HCT116 (cell line): Measurements from ENCODE around the gene PRDM1. TPM values are rescaled to one million over a fixed set of nuclear protein-coding genes. Genes with fewer than 3 reads are reported as not detected.

Experiments used
- ATAC-seq: fragments of 200-7000 bp; cut with Tn5 transposase; 2 replicates; pipeline ENCODE4 v1.9.1; 2020; ENCODE audit warnings: mild to moderate bottlenecking, moderate library complexity
- BruUV-seq: library from RNA; stranded (reverse); fragments of 400-500 nt; replicated peaks from 2 replicates; lab custom pipeline; 2021; lab: Mats Ljungman, UMichigan
- CTCF ChIA-PET: fragments of 300-600 bp; sonication (Branson Sonifier 250); formaldehyde crosslinking; loops from one replicate; lab custom pipeline; 2021; ENCODE audit warnings: antibody characterized with exemption; lab: Charles Lee
- POLR2A ChIA-PET: fragments of 300-600, 350-600 bp; sonication (Branson Sonifier 250); formaldehyde crosslinking; loops from one replicate; lab custom pipeline; 2021; ENCODE audit warnings: antibody characterized with exemption; lab: Charles Lee
- RAD21 ChIA-PET, 2 experiments: fragments of 300-600 bp; sonication (Branson Sonifier 250); formaldehyde crosslinking; loops; one replicate each; lab custom pipeline; 2023; ENCODE audit warnings: low total read pairs in 2 of 2; ENCODE audit not compliant: uncharacterized antibody in 2 of 2, unreplicated experiment in 2 of 2, low non-redundant PET in 1 of 2; lab: Charles Lee
- DNase-seq: peaks from one replicate; pipeline ENCODE4 v3.0.0-alpha.2; 2010; ENCODE audit warnings: low read depth, low spot score
- H2AFZ ChIP-seq: fragments of 200-600 bp; shearing (Covaris generic), sonication (generic); 2 replicates; pipeline ENCODE4 v1.6.1; 2017; ENCODE audit warnings: low read depth, mixed run types, mixed read lengths, antibody characterized with exemption, low read length; ENCODE audit not compliant: poor library complexity, severe bottlenecking
- H3K27ac ChIP-seq: 2 replicates; pipeline ENCODE4 v1.5.1; 2012; ENCODE audit warnings: low read depth, low read length
- H3K27me3 ChIP-seq: fragments of 200-600 bp; sonication (generic); 2 replicates; pipeline ENCODE4 v1.6.1; 2016; ENCODE audit warnings: mixed run types, low read length, mixed read lengths; ENCODE audit not compliant: insufficient read depth
- H3K36me3 ChIP-seq, 2 experiments: fragments of 200-500 bp in 1 of 2; fragments of 200-600 bp in 1 of 2; sonication (Bioruptor generic) in 1 of 2; sonication (generic) in 1 of 2; 2 replicates each; pipeline versions ENCODE4 v1.5.1 to v1.6.1; 2014 to 2016; ENCODE audit warnings: low read length in 2 of 2, inconsistent platforms in 1 of 2, mixed read lengths in 1 of 2, mixed run types in 1 of 2; ENCODE audit not compliant: insufficient read depth in 2 of 2, control insufficient read depth in 1 of 2
- H3K4me1 ChIP-seq, 2 experiments: fragments of 200-600 bp in 1 of 2; sonication (generic) in 1 of 2; 2 replicates each; pipeline versions ENCODE4 v1.5.1 to v1.6.1; 2012 to 2017; ENCODE audit warnings: low read length in 2 of 2, inconsistent platforms in 1 of 2, mild to moderate bottlenecking in 1 of 2, mixed read lengths in 1 of 2, mixed run types in 1 of 2, moderate library complexity in 1 of 2; ENCODE audit not compliant: insufficient read depth in 2 of 2, control insufficient read depth in 1 of 2
- H3K4me2 ChIP-seq: fragments of 200-600 bp; sonication (generic); 2 replicates; pipeline ENCODE4 v1.6.1; 2017; ENCODE audit warnings: mixed run types, low read length, mixed read lengths
- H3K4me3 ChIP-seq, 2 experiments: fragments of 200-600 bp in 1 of 2; sonication (generic) in 1 of 2; replicated peaks in 1 of 2; 2 replicates each; pipeline ENCODE4 v1.5.1; 2011 to 2016; ENCODE audit warnings: low read length in 2 of 2, control low read depth in 1 of 2, low read depth in 1 of 2, mild to moderate bottlenecking in 1 of 2, mixed read lengths in 1 of 2, mixed run types in 1 of 2
- H3K79me2 ChIP-seq: fragments of 200-600 bp; sonication (generic); 2 replicates; pipeline ENCODE4 v1.6.1; 2017; ENCODE audit warnings: mild to moderate bottlenecking, mixed run types, low read length, moderate library complexity, mixed read lengths; ENCODE audit not compliant: insufficient read depth
- H3K9ac ChIP-seq: fragments of 200-600 bp; sonication (generic); 2 replicates; pipeline ENCODE4 v1.6.1; 2016; ENCODE audit warnings: low read length, mixed read lengths
- H3K9me2 ChIP-seq: fragments of 200-600 bp; sonication (generic), shearing (Covaris generic); 2 replicates; pipeline ENCODE4 v1.6.1; 2017; ENCODE audit warnings: mixed run types, mild to moderate bottlenecking, moderate library complexity; ENCODE audit not compliant: insufficient read depth
- H3K9me3 ChIP-seq, 2 experiments: fragments of 200-500 bp in 1 of 2; fragments of 200-600 bp in 1 of 2; sonication (Bioruptor generic) in 1 of 2; sonication (generic) in 1 of 2; 2 replicates each; pipeline ENCODE4 v1.6.1; 2014 to 2017; ENCODE audit warnings: low read length in 2 of 2, mixed read lengths in 2 of 2, inconsistent platforms in 1 of 2, low read depth in 1 of 2, mild to moderate bottlenecking in 1 of 2, mixed run types in 1 of 2, moderate library complexity in 1 of 2; ENCODE audit not compliant: control insufficient read depth in 1 of 2, insufficient read depth in 1 of 2
- H4K20me1 ChIP-seq: fragments of 200-600 bp; sonication (generic), shearing (Covaris generic); 2 replicates; pipeline ENCODE4 v1.6.1; 2017; ENCODE audit warnings: mixed run types, mild to moderate bottlenecking, moderate library complexity; ENCODE audit not compliant: insufficient read depth
- ATF3 ChIP-seq: IDR thresholded peaks from 2 replicates; pipeline ENCODE4 v1.6.1; 2012
- CBX3 ChIP-seq: IDR thresholded peaks from 2 replicates; pipeline ENCODE4 v1.6.1; 2012; ENCODE audit warnings: low read depth
- CEBPB ChIP-seq: IDR thresholded peaks from 2 replicates; pipeline ENCODE4 v1.6.1; 2012; ENCODE audit warnings: low read depth
- CTCF ChIP-seq, 3 experiments: fragments of 200-600 bp in 1 of 3; sonication (generic) in 1 of 3; IDR thresholded peaks in 2 of 3; conservative IDR thresholded peaks in 1 of 3; 2 replicates each; pipeline ENCODE4 v1.5.1; 2012 to 2017; ENCODE audit warnings: low read depth in 2 of 3, low read length in 2 of 3, antibody characterized with exemption in 1 of 3, borderline replicate concordance in 1 of 3, control low read depth in 1 of 3, mild to moderate bottlenecking in 1 of 3, mixed read lengths in 1 of 3, mixed run types in 1 of 3, moderate library complexity in 1 of 3; ENCODE audit not compliant: insufficient read depth in 1 of 3
- EZH2phosphoT487 ChIP-seq: fragments of 200-600 bp; IDR thresholded peaks from 2 replicates; pipeline ENCODE4 v1.6.1; 2018; ENCODE audit warnings: antibody characterized with exemption, borderline replicate concordance
- FOSL1 ChIP-seq: IDR thresholded peaks from 2 replicates; pipeline ENCODE4 v1.6.1; 2012; ENCODE audit warnings: low read depth
- JUND ChIP-seq: IDR thresholded peaks from 2 replicates; pipeline ENCODE4 v1.6.1; 2012
- POLR2AphosphoS5 ChIP-seq: IDR thresholded peaks from 2 replicates; pipeline ENCODE4 v1.6.1; 2011; ENCODE audit warnings: mild to moderate bottlenecking, low read depth, low read length, moderate library complexity
- RAD21 ChIP-seq: IDR thresholded peaks from 2 replicates; pipeline ENCODE4 v1.6.1; 2012; ENCODE audit warnings: low read depth, mild to moderate bottlenecking
- TCF7L2 ChIP-seq: IDR thresholded peaks from 2 replicates; pipeline ENCODE4 v1.7.0; 2011; ENCODE audit warnings: borderline replicate concordance, inconsistent platforms; ENCODE audit not compliant: insufficient read depth, insufficient read length; ENCODE audit errors: extremely low read depth
- YY1 ChIP-seq: IDR thresholded peaks from 2 replicates; pipeline ENCODE4 v1.6.1; 2011; ENCODE audit warnings: low read length, low read depth, moderate library complexity, mild to moderate bottlenecking; ENCODE audit not compliant: insufficient replicate concordance; ENCODE audit errors: extremely low read depth
- ZNF274 ChIP-seq: fragments of 200-500 bp; sonication (Bioruptor generic); IDR thresholded peaks from 2 replicates; pipeline ENCODE4 v1.6.1; 2014; ENCODE audit warnings: mild to moderate bottlenecking, low read depth, low read length, inconsistent platforms
- intact Hi-C: fragments of 100-400 bp; cut with micrococcal nuclease; formaldehyde crosslinking; loops from 2 replicates; pipeline ENCODE4 v1.10.0; 2022
- total RNA-seq: library from RNA; stranded (reverse); gene quantifications from one replicate; pipeline ENCODE4 v1.2.1, GENCODE V29; 2021; ENCODE audit not compliant: unreplicated experiment
- TF ChIP-seq, protein P1 (sequence below): IDR thresholded peaks from 2 replicates; pipeline ENCODE4 v1.6.1; 2012

The PRDM1 gene
- total RNA-seq, 1 experiment from 2014 or later, result 3.4 TPM

- H3K79me2 ChIP-seq, result no peaks in the 10 kb centered on the region
- H3K4me3 ChIP-seq, result no peak overlapping the region
- ChIA-PET CTCF (no interaction called here), POLR2A (no interaction called here), RAD21 (no interaction called here)
- intact Hi-C loops, result no loop called here
- no peaks in the 10 kb centered on the region for H3K36me3 ChIP-seq
- H3K9ac ChIP-seq, result no peak overlapping the region
- no peak overlapping the region for H3K4me2 ChIP-seq
- peaks cover 0 to 14% of the 10 kb centered on the region in 2 experiments; a peak in 2 of 4 replicates for H3K4me1 ChIP-seq
- BruUV-seq, result no TSS peak
- no peaks in the 10 kb centered on the region for H3K27me3 ChIP-seq
- no peak for TF ChIP-seq ZNF274
- DNase-seq (no peak), ATAC-seq (no peak)
- no peak overlapping the region for H2AFZ ChIP-seq
- H4K20me1 ChIP-seq, result no peaks in the 10 kb centered on the region
- no peaks in the 10 kb centered on the region for H3K9me3 ChIP-seq
- H3K27ac ChIP-seq, result no peak overlapping the region
- H3K9me2 ChIP-seq, result no peaks in the 10 kb centered on the region
Observed at GRCh38 chr6:106115286-106115685, 29.1 kb downstream of the PRDM1 start.

- no peak for DNase-seq
- intact Hi-C loops, result no loop called here
- ATAC-seq, result no peak
- H3K79me2 ChIP-seq, result no peaks in the 10 kb centered on the region
- H3K27me3 ChIP-seq, result no peaks in the 10 kb centered on the region
- BruUV-seq, result no TSS peak
- H3K4me2 ChIP-seq, result no peak overlapping the region
- no peak overlapping the region for H3K9ac ChIP-seq
- POLR2A ChIA-PET, result no interaction called here
- TF ChIP-seq ATF3, result no peak
- TF ChIP-seq, protein P1, sequence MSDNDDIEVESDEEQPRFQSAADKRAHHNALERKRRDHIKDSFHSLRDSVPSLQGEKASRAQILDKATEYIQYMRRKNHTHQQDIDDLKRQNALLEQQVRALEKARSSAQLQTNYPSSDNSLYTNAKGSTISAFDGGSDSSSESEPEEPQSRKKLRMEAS, result no peak
- TF ChIP-seq POLR2AphosphoS5, result no peak
- no peak for TF ChIP-seq JUND
- no peak for TF ChIP-seq RAD21
- TF ChIP-seq YY1, result no peak
- no peak for TF ChIP-seq CTCF (IDR thresholded peaks at IDR 0.05 in 2 of 3, conservative IDR thresholded peaks at IDR 0.05 in 1 of 3; ENCODE audit: borderline replicate concordance in 1 of 3, insufficient read depth in 1 of 3, low read depth in 2 of 3, low read length in 2 of 3)
- no peak for TF ChIP-seq CBX3
- no peak for TF ChIP-seq FOSL1
- TF ChIP-seq EZH2phosphoT487, result no peak
- TF ChIP-seq CEBPB, result no peak
- no peak for TF ChIP-seq TCF7L2
- TF ChIP-seq, all 23 proteins: peak for 0
- peaks cover 0 to 14% of the 10 kb centered on the region in 2 experiments; a peak in 2 of 4 replicates for H3K4me1 ChIP-seq
- ChIA-PET RAD21 (no interaction called here), CTCF (no interaction called here)
- no peaks in the 10 kb centered on the region for H3K9me3 ChIP-seq
- H3K27ac ChIP-seq, result no peak overlapping the region
- H4K20me1 ChIP-seq, result no peaks in the 10 kb centered on the region
- H3K4me3 ChIP-seq, result no peak overlapping the region
- H3K36me3 ChIP-seq, result no peaks in the 10 kb centered on the region
- no peak overlapping the region for H2AFZ ChIP-seq
- H3K9me2 ChIP-seq, result no peaks in the 10 kb centered on the region
Observed at GRCh38 chr6:106116125-106116832, 30.1 kb downstream of the PRDM1 start.
